Neural crest cell (in vitro differentiated cells): Measurements from ENCODE around the gene TRPM4. TPM values are rescaled to one million over a fixed set of nuclear protein-coding genes. Genes with fewer than 3 reads are reported as not detected.
"Not testable (repeated sequence)": the region's sequence is repeated elsewhere in the genome, so short reads cannot be mapped to it uniquely, and the experiment has no call there.

Experiments
- DNase-seq: peaks from one replicate; pipeline ENCODE4 v3.0.0; 2021; ENCODE audit warnings: low read depth, mixed read lengths, low spot score
- H3K27ac Mint-ChIP-seq: one replicate; pipeline ENCODE4 v1.8.0; 2021; ENCODE audit warnings: mild to moderate bottlenecking, mixed read lengths; ENCODE audit not compliant: unreplicated experiment
- H3K27me3 Mint-ChIP-seq: 2 replicates; pipeline ENCODE4 v1.8.0; 2021; ENCODE audit warnings: low read depth, mild to moderate bottlenecking, mixed read lengths
- H3K36me3 Mint-ChIP-seq: 2 replicates; pipeline ENCODE4 v1.8.0; 2021; ENCODE audit warnings: low read depth, mild to moderate bottlenecking, mixed read lengths
- H3K4me1 Mint-ChIP-seq: 2 replicates; pipeline ENCODE4 v1.8.0; 2021; ENCODE audit warnings: mixed read lengths
- H3K4me3 Mint-ChIP-seq: one replicate; pipeline ENCODE4 v1.8.0; 2021; ENCODE audit warnings: mild to moderate bottlenecking, mixed read lengths
- H3K9me3 Mint-ChIP-seq: 2 replicates; pipeline ENCODE4 v1.8.0; 2021; ENCODE audit warnings: mixed read lengths
- CTCF ChIP-seq: fragments of 200-600 bp; sonication (generic); conservative IDR thresholded peaks from 2 replicates; pipeline ENCODE4 v1.5.0; 2021; ENCODE audit warnings: antibody characterized with exemption, mild to moderate bottlenecking
- total RNA-seq: library from RNA; stranded (reverse); gene quantifications from 2 replicates; pipeline ENCODE4 v1.2.1, GENCODE V29; 2021

Gene TRPM4
- total RNA-seq, 1 donor from 2014 or later: 8.1 TPM

- no peak overlapping the region for H3K27ac Mint-ChIP-seq
- H3K4me3 Mint-ChIP-seq: no peak overlapping the region
- H3K36me3 Mint-ChIP-seq: peaks cover 3% of the 10 kb centered on the region
- H3K9me3 Mint-ChIP-seq: no peaks in the 10 kb centered on the region
- no peaks in the 10 kb centered on the region for H3K4me1 Mint-ChIP-seq
- DNase-seq: no peak
- peaks cover 3% of the 10 kb centered on the region for H3K27me3 Mint-ChIP-seq
- no peak for TF ChIP-seq CTCF
Observed at GRCh38 chr19:49167857-49168409, 10.3 kb downstream of the TRPM4 start.

- no peaks in the 10 kb centered on the region for H3K9me3 Mint-ChIP-seq
- DNase-seq: no peak
- peaks cover 3% of the 10 kb centered on the region for H3K27me3 Mint-ChIP-seq
- no peak overlapping the region for H3K4me3 Mint-ChIP-seq
- H3K36me3 Mint-ChIP-seq: peaks cover 3% of the 10 kb centered on the region
- no peak for TF ChIP-seq CTCF
- H3K27ac Mint-ChIP-seq: no peak overlapping the region
- no peaks in the 10 kb centered on the region for H3K4me1 Mint-ChIP-seq
Observed at GRCh38 chr19:49168421-49168820, 10.8 kb downstream of the TRPM4 start.

- Mint-ChIP-seq H3K27me3 (no peaks in the 10 kb centered on the region), H3K36me3 (peaks cover 3% of the 10 kb centered on the region), H3K27ac (no peak overlapping the region), H3K4me1 (no peaks in the 10 kb centered on the region), H3K4me3 (no peak overlapping the region), H3K9me3 (no peaks in the 10 kb centered on the region)
- DNase-seq: no peak
- no peak for TF ChIP-seq CTCF
Observed at GRCh38 chr19:49173198-49173597, 15.6 kb downstream of the TRPM4 start.

- Mint-ChIP-seq H3K27ac (no peak overlapping the region), H3K36me3 (peaks cover 12% of the 10 kb centered on the region), H3K4me1 (no peaks in the 10 kb centered on the region), H3K27me3 (no peaks in the 10 kb centered on the region), H3K9me3 (peaks cover 10% of the 10 kb centered on the region), H3K4me3 (no peak overlapping the region)
- no peak for DNase-seq
- TF ChIP-seq CTCF: no peak
Observed at GRCh38 chr19:49180659-49181058, 23.1 kb downstream of the TRPM4 start.

- not testable (repeated sequence) for H3K27me3 Mint-ChIP-seq, DNase-seq, H3K4me1 Mint-ChIP-seq, H3K9me3 Mint-ChIP-seq, H3K4me3 Mint-ChIP-seq, H3K27ac Mint-ChIP-seq
- H3K36me3 Mint-ChIP-seq: peaks cover 12% of the 10 kb centered on the region
Observed at GRCh38 chr19:49182010-49182847, 24.6 kb downstream of the TRPM4 start.

- Mint-ChIP-seq H3K9me3 (peaks cover 10% of the 10 kb centered on the region), H3K27ac (no peak overlapping the region), H3K4me3 (no peak overlapping the region), H3K27me3 (no peaks in the 10 kb centered on the region), H3K36me3 (peaks cover 12% of the 10 kb centered on the region), H3K4me1 (no peaks in the 10 kb centered on the region)
- TF ChIP-seq CTCF: no peak
- DNase-seq: no peak
Observed at GRCh38 chr19:49182848-49183375, 25.3 kb downstream of the TRPM4 start.
